ENCODE results near the gene UGP2.

DNA sequence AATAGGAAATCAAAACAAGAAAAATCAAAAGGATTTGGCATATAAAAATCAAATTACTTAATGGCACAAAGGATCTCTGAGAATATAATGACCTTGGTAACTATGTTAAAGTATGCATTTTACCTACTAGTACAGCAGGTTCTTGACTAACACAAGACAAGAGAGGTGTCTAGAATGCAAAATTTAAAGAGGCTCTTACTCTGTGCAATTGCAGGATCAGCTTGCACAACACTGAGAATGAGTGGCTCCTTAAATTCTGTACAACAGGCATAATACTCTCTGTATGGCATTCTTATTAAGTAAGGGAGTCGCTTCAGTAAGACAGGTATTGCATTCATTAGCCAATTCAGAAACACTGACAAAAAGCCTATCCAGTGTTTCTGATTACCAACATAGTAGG is 72.6 kb downstream of the UGP2 start:
- TF ChIP-seq POLR2A (IDR thresholded peaks at IDR 0.05; ENCODE audit: low read depth, low read length) (no peak), POLR2AphosphoS5 (IDR thresholded peaks at IDR 0.05; ENCODE audit: low read depth, low read length) (no peak), POU2F2 (IDR thresholded peaks at IDR 0.05; ENCODE audit: low read depth, low read length) (no peak), TAF1 (IDR thresholded peaks at IDR 0.05; ENCODE audit: low read depth, low read length) (no peak), PAX5 (IDR thresholded peaks at IDR 0.05; ENCODE audit: insufficient read depth, low read length, severe bottlenecking) (no peak), SPI1 (IDR thresholded peaks at IDR 0.05; ENCODE audit: low read depth, low read length) (no peak)
